ENCODE results near the gene TDRKH.

The TDRKH gene

GRCh38 chr1:151825751-151826660 is 35.7 kb upstream of the TDRKH start:
- no peak for DNase-seq
- intact Hi-C loops (cut with DNase I), result no loop called here

DNA sequence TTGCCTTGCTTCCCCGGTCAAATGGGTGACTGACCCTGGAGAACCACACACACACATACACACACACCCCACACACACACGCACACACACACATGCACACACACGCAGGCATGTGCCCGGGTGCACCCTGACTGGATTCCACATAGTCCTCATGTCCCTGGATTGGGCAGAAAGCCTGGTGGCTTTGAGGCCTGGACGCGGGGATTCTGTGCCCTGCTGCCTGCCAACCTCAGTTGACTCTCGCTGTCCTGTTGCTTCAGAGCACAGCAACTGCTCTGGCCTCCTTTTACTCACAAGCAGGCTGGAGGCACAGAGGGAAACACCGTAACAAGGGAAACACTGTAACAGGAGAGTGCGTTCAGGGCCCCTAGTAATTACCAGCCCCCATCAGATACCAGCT is 34.9 kb upstream of the TDRKH start:
- intact Hi-C loops (cut with DNase I), result no loop called here
- peak in 1 of 42 donors; percentile 22 for DNase-seq

- intact Hi-C loops (cut with DNase I), result no loop called here
- DNase-seq, result no peak
Observed at GRCh38 chr1:151823175-151823574, 32.9 kb upstream of the TDRKH start.

DNA sequence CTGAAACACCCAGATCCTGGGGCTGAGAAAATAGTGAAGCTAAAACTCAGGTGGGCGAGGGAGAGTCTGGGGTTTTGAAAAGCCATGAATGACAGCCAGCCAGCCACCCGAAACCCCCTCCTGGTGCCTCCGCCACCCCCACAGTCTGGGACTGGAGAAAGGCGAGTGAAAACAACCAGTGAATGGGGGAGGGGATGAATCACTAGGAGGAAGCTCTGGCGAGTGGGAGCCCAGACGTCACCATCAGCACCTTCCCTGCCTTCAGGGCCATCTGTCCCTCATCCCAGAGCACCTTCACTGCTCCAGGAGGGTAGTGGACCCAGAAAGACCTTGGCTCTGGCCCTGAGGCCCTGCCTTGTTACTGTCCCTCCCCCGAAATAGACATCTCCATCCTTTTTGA is 32.1 kb upstream of the TDRKH start:
- intact Hi-C loops (cut with DNase I), result no loop called here
- DNase-seq, result no peak

- no peak for DNase-seq
- intact Hi-C loops (cut with DNase I), result no loop called here
Observed at GRCh38 chr1:151820940-151821339, 30.6 kb upstream of the TDRKH start.

GRCh38 chr1:151819976-151820623 is 29.8 kb upstream of the TDRKH start:
- peak in 1 of 42 donors; percentile 58 for DNase-seq
- intact Hi-C loops (cut with DNase I), result no loop called here

DNA sequence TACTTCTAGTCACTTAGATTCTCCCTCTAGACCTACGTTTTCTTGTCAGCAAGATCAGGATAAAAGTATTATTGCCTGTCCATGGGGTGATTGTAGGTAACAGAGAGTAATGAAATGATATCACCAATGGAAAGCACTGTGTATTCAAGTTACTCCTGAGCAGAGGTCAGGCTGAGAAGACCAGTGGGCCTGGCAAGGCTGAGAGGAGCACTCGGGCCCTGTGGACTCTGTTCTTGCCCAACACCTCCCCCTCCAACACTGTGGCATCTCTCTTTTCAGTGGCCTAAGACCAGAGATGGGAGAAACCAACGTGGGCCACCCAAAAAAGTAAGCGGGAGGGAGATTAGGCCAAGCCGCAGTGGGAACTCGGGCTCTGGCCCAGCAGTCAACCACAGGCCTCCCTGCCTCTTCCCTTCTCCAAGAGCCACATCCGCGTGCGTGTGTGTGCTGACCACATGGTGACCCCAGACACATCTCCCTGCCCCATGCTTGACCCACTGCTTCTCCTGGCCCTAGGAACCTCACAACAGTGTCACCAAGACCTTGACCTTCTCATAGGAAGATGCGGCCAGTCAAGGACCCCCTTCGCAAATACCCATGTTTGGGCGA is 29.0 kb upstream of the TDRKH start:
- DNase-seq, result no peak
- intact Hi-C loops (cut with DNase I), result no loop called here

DNA sequence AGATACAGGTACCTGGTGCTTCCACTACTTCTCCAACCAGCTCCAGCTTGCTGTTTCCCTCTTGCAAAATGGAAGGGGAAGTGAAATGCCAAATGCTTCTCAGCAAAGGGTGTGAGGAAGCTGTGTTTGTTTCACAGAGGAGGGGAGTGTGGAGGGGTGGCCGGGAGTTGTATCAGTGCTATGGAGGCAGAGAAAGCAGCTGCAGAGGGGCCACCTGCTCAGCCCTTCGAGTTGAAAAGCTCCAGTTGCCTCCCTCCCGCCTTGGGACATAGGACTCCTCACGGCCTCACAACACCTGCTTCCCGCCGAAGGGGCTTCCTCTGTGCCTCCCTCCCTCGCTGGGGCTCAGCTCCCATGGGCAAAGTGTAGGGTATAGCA is 27.0 kb upstream of the TDRKH start:
- no peak for DNase-seq
- intact Hi-C loops (cut with DNase I), result no loop called here

DNA sequence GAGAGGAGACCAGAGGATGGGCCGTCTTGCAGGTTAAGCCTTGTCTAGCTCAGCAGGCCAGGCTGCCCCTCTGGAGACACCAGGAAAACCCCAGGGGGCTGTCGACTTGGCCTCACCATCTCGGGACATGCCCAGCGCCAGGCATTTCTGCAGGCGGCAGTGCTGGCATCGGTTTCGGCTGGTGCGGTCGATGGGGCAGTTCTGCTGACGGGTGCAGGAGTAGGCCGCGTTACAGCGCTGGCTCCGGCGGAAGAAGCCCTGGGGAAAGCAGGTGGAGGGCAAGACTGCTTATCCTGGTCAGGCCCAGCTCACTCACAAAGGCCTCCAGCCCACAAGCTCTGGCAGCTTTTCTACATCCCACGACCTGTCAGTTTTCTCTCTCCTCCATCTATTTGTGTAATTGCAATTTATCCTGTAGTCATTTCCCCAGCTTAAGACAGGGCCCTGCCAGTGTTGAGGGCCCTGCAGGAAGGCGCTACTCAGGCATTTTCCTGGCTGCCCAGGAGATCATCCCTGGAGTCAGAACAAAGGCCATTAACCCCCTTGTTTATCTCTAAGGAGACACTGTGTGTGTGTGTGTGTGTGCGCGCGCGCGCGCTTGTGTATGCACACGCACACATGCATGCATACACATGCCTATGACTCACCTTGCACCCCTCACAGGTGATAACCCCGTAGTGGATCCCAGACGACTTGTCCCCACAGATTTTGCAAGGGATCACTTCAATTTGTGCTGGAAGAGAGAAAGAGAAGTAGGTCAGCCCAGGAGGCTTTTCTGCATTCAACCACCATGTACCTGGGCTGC is 26.4 kb upstream of the TDRKH start:
- DNase-seq, result no peak
- intact Hi-C loops (cut with DNase I), result no loop called here

GRCh38 chr1:151815716-151816327 is 25.5 kb upstream of the TDRKH start:
- intact Hi-C loops (cut with DNase I), result no loop called here

GRCh38 chr1:151814971-151815545 is 24.8 kb upstream of the TDRKH start:
- intact Hi-C loops (cut with DNase I), result no loop called here
- no peak for DNase-seq

More at GRCh38 chr1:151815716-151816327, 25.5 kb upstream of the TDRKH start:
- no peak for DNase-seq

GRCh38 chr1:151814426-151814825 is 24.1 kb upstream of the TDRKH start:
- intact Hi-C loops (cut with DNase I), result no loop called here
- no peak for DNase-seq

GRCh38 chr1:151813271-151813977 is 23.1 kb upstream of the TDRKH start:
- intact Hi-C loops (cut with DNase I), result no loop called here
- DNase-seq, result no peak

GRCh38 chr1:151811181-151811580 is 20.9 kb upstream of the TDRKH start:
- no peak for DNase-seq
- intact Hi-C loops (cut with DNase I), result no loop called here

DNA sequence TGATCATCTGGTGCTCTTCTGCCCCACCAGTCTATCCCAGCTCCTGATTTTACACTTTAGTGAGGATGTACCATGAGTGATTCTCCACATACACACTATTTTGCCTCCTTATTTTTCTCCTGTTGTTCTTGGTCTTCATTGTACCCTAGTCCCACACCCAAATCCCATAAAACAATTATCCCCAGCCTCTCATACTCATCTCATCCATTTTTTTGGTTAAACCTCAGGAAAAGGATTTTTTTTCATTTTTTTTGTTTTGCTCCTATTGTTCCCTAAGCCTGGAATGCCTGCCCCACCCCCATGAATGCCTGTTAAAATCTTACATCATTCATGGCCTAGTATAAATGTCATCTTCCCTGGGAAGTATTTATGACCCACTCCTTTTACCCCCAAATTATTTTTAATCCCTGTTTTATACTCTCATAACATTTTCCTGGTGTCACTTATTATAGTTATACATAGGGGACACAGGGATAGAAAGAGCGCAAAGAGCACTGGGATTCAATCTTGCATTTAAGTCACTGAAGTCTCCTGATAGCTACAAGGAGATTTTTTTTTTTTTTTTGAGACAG is 19.8 kb upstream of the TDRKH start:
- intact Hi-C loops (cut with DNase I), result no loop called here
- DNase-seq, result peak in 1 of 42 donors; percentile 2

- peak in 2 of 42 donors; percentile 19 to 26 for DNase-seq
- intact Hi-C loops (cut with DNase I), result no loop called here
Observed at GRCh38 chr1:151809290-151809984, 19.1 kb upstream of the TDRKH start.

- intact Hi-C loops (cut with DNase I), result no loop called here
- no peak for DNase-seq
Observed at GRCh38 chr1:151807766-151808165, 17.5 kb upstream of the TDRKH start.

Measured in head of caudate nucleus (tissue), 42 donors.